CD4-positive, alpha-beta T cell (primary cell): ENCODE results near the gene MAP1LC3A. TPM values are rescaled to one million over a fixed set of nuclear protein-coding genes. Genes with fewer than 3 reads are reported as not detected.
A peak's percentile ranks its signal among the peaks of the same experiment; 100 is the strongest.

ENCODE experiments used
- ATAC-seq: fragments of 200-7000 bp; cut with Tn5 transposase; one replicate; pipeline ENCODE4 v1.10.0; 2022; ENCODE audit warnings: mild to moderate bottlenecking; ENCODE audit not compliant: poor library complexity
- CTCF ChIA-PET: fragments of 350-600 bp; sonication (Branson Sonifier 250); formaldehyde crosslinking; loops from one replicate; lab custom pipeline; 2021; ENCODE audit warnings: antibody characterized with exemption, inconsistent platforms; lab: Charles Lee
- POLR2A ChIA-PET: fragments of 350-600 bp; sonication (Branson Sonifier 250); formaldehyde crosslinking; loops from one replicate; lab custom pipeline; 2021; ENCODE audit warnings: antibody characterized with exemption, inconsistent platforms; lab: Charles Lee
- DNase-seq, 14 experiments: peaks; one replicate each; pipeline ENCODE4 v3.0.0-alpha.2; 2013 to 2020; ENCODE audit warnings: mixed read lengths in 2 of 14
- H3K27ac ChIP-seq, 2 donors: one replicate each; pipeline versions ENCODE4 v1.5.1 to v1.7.0; 2013; ENCODE audit warnings: low read length in 2 of 2, low read depth in 1 of 2, mild to moderate bottlenecking in 1 of 2
- H3K27me3 ChIP-seq, 2 experiments: 1 replicate in 1 of 2; 2 replicates in 1 of 2; pipeline versions ENCODE4 v1.6.1 to v1.7.0; 2013; ENCODE audit warnings: low read length in 2 of 2, control low read depth in 1 of 2, mild to moderate bottlenecking in 1 of 2, moderate library complexity in 1 of 2; ENCODE audit not compliant: insufficient read depth in 2 of 2, control insufficient read depth in 1 of 2
- H3K36me3 ChIP-seq: one replicate; pipeline ENCODE4 v1.6.1; 2013; ENCODE audit warnings: low read length, control low read depth; ENCODE audit not compliant: insufficient read depth
- H3K4me1 ChIP-seq: one replicate; pipeline ENCODE4 v1.6.1; 2013; ENCODE audit warnings: low read length, control low read depth; ENCODE audit not compliant: insufficient read depth
- H3K4me3 ChIP-seq: one replicate; pipeline ENCODE4 v1.5.1; 2013; ENCODE audit warnings: mild to moderate bottlenecking, low read length, moderate library complexity
- H3K9me3 ChIP-seq, 2 experiments: 1 replicate in 1 of 2; 2 replicates in 1 of 2; pipeline versions ENCODE4 v1.6.1 to v1.7.0; 2013; ENCODE audit warnings: low read length in 2 of 2, mild to moderate bottlenecking in 2 of 2, control low read depth in 1 of 2, moderate library complexity in 1 of 2; ENCODE audit not compliant: control insufficient read depth in 1 of 2, insufficient read depth in 1 of 2
- H3K27ac Mint-ChIP-seq: one replicate; pipeline ENCODE4 v1.8.0; 2020; ENCODE audit warnings: mixed read lengths
- H3K27me3 Mint-ChIP-seq: one replicate; pipeline ENCODE4 v1.8.0; 2021; ENCODE audit warnings: mixed read lengths
- H3K36me3 Mint-ChIP-seq: one replicate; pipeline ENCODE4 v1.8.0; 2021; ENCODE audit warnings: low read depth, mixed read lengths
- H3K4me1 Mint-ChIP-seq: one replicate; pipeline ENCODE4 v1.8.0; 2021; ENCODE audit warnings: low read depth, mixed read lengths
- H3K4me3 Mint-ChIP-seq: one replicate; pipeline ENCODE4 v1.8.0; 2020; ENCODE audit warnings: mild to moderate bottlenecking, mixed read lengths
- H3K9me3 Mint-ChIP-seq: one replicate; pipeline ENCODE4 v1.8.0; 2020; ENCODE audit warnings: mixed read lengths
- intact Hi-C, 2 experiments: fragments of 100-400 bp; cut with DNase I in 1 of 2; cut with micrococcal nuclease in 1 of 2; formaldehyde crosslinking; loops; one replicate each; pipeline versions ENCODE4 v1.15.1 to v1.9.0; 2023 to 2025; cut with DNase I, micrococcal nuclease
- total RNA-seq, 174 experiments: library from RNA in 2 of 174; stranded (reverse) in 2 of 174; gene quantifications; one replicate each; pipeline ENCODE4 v1.2.3 and lab custom pipeline; 2021 to 2026
- TF ChIP-seq, protein P1 (sequence below): fragments of 200-600 bp; IDR thresholded peaks from one replicate; pipeline ENCODE4 v1.8.0; 2022; ENCODE audit warnings: antibody characterized with exemption, mild to moderate bottlenecking

MAP1LC3A gene
- total RNA-seq, 2 experiments from 2014 or later: 17.5 to 17.7 TPM

DNA sequence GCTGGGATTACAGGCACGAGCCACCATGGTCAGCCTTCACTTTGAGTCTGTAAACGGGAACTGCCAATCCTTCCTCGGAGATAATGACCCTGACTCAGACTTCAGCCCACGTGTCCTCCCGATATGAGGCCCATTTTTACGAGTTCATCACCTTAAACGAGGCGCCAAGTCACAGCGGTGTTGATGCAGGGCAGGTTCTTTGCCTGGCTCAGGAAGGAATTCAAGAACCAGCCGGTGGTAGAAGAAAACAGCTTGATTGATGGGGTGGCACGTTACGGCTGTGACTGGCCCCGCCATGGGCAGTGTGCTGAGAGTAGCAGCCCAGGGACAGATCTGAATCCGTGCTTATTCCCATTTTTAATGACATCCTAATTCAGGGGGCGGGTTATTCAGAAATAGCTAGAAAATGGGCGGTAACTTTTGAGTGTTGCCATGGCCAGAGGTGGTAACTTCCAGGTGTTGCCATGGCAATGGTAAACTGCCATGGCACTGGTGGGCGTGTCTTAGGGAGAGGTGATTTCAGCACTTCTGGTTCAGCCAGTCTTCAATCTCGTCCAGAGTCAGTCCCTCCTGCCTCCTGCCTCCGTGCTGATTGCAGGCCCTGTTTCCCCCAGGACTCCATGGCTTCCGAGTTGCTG is 9.1 kb upstream of the MAP1LC3A start:
- CTCF ChIA-PET: no interaction called here
- no peaks in the 10 kb centered on the region for H3K27me3 Mint-ChIP-seq
- ATAC-seq: no peak
- TF ChIP-seq, protein P1, sequence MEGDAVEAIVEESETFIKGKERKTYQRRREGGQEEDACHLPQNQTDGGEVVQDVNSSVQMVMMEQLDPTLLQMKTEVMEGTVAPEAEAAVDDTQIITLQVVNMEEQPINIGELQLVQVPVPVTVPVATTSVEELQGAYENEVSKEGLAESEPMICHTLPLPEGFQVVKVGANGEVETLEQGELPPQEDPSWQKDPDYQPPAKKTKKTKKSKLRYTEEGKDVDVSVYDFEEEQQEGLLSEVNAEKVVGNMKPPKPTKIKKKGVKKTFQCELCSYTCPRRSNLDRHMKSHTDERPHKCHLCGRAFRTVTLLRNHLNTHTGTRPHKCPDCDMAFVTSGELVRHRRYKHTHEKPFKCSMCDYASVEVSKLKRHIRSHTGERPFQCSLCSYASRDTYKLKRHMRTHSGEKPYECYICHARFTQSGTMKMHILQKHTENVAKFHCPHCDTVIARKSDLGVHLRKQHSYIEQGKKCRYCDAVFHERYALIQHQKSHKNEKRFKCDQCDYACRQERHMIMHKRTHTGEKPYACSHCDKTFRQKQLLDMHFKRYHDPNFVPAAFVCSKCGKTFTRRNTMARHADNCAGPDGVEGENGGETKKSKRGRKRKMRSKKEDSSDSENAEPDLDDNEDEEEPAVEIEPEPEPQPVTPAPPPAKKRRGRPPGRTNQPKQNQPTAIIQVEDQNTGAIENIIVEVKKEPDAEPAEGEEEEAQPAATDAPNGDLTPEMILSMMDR: no peak
- intact Hi-C loops: no loop called here
- Histone ChIP-seq H3K36me3 (no peaks in the 10 kb centered on the region), H3K4me3 (no peak overlapping the region), H3K27me3 (no peaks in the 10 kb centered on the region), H3K9me3 (no peaks in the 10 kb centered on the region), H3K27ac (no peak overlapping the region), H3K4me1 (peaks cover 5% of the 10 kb centered on the region)
- H3K36me3 Mint-ChIP-seq: no peaks in the 10 kb centered on the region
- peak in 2 of 14 experiments; percentile 28 to 42 for DNase-seq
- POLR2A ChIA-PET: no interaction called here
- no peak overlapping the region for H3K4me3 Mint-ChIP-seq
- H3K9me3 Mint-ChIP-seq: no peaks in the 10 kb centered on the region
- peaks cover 5% of the 10 kb centered on the region for H3K4me1 Mint-ChIP-seq
- no peak overlapping the region for H3K27ac Mint-ChIP-seq

DNA sequence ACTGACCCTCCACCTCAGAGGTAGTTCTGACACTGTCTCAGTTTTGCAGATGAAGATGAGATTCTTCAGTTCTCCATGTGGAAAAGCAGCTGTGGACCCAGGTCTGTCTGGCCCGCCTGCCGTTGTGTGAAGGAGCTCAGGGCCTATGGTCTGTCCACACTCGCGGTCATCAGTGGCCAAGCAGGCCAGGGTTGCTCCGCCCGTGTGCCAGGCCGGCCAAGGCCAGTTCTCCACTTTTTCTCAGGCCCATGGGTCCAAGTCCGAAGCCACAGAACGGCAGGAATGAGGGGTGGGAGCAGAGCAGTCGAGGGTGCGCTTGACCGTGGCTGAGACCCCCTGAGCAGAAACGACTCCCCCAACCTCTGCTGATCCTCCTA is 8.6 kb upstream of the MAP1LC3A start:
- DNase-seq: no peak
- Mint-ChIP-seq H3K27ac (no peak overlapping the region), H3K4me1 (no peaks in the 10 kb centered on the region), H3K36me3 (no peaks in the 10 kb centered on the region), H3K9me3 (no peaks in the 10 kb centered on the region), H3K27me3 (no peaks in the 10 kb centered on the region), H3K4me3 (no peak overlapping the region)
- TF ChIP-seq, protein P1: no peak
- Histone ChIP-seq H3K36me3 (no peaks in the 10 kb centered on the region), H3K27me3 (no peaks in the 10 kb centered on the region), H3K27ac (no peak overlapping the region), H3K9me3 (no peaks in the 10 kb centered on the region), H3K4me1 (no peaks in the 10 kb centered on the region), H3K4me3 (no peak overlapping the region)
- ATAC-seq: no peak
- ChIA-PET POLR2A (no interaction called here), CTCF (no interaction called here)
- intact Hi-C loops: no loop called here

DNA sequence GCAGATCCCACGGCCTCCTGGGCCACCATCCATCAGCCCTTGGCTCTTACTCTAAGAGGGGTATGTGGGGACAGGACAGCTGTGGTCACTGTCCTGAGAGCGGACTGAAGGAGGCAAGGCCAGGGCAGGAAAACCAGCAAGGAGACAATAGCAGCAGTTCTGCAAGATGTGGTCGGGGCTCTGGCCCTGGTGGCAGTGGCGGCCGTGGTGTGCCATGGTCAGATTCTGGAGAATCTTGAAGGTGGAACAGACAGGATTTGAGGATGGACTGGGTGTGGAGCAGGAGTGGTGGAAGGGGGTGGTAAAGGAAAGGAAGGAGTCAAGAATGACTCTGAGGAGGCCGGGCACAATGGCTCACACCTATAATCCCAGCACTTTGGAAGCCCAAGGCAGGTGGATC is 5.9 kb upstream of the MAP1LC3A start:
- H3K4me3 ChIP-seq: no peak overlapping the region
- H3K27me3 Mint-ChIP-seq: no peaks in the 10 kb centered on the region
- CTCF ChIA-PET: no interaction called here
- ATAC-seq (no peak), DNase-seq (no peak)
- intact Hi-C loops: no loop called here
- POLR2A ChIA-PET: no interaction called here
- TF ChIP-seq, protein P1: no peak
- H3K9me3 Mint-ChIP-seq: no peaks in the 10 kb centered on the region
- H3K9me3 ChIP-seq: no peaks in the 10 kb centered on the region
- peaks cover 5% of the 10 kb centered on the region for H3K4me1 Mint-ChIP-seq
- no peaks in the 10 kb centered on the region for H3K27me3 ChIP-seq
- H3K27ac ChIP-seq: no peak overlapping the region
- H3K36me3 ChIP-seq: no peaks in the 10 kb centered on the region
- H3K4me1 ChIP-seq: peaks cover 2% of the 10 kb centered on the region
- no peaks in the 10 kb centered on the region for H3K36me3 Mint-ChIP-seq
- H3K4me3 Mint-ChIP-seq: no peak overlapping the region
- H3K27ac Mint-ChIP-seq: no peak overlapping the region
